NB4 (cell line): ENCODE data around the gene HLCS.

Source experiments
- POLR2A ChIP-seq: IDR thresholded peaks from 2 replicates; pipeline ENCODE4 v1.6.1; 2011; ENCODE audit warnings: mild to moderate bottlenecking; ENCODE audit not compliant: insufficient read length; ENCODE audit errors: extremely low read depth
- TF ChIP-seq, protein P1 (sequence below): IDR thresholded peaks from one replicate; pipeline ENCODE4 v1.5.1; 2012; ENCODE audit warnings: low read depth, low read length

DNA sequence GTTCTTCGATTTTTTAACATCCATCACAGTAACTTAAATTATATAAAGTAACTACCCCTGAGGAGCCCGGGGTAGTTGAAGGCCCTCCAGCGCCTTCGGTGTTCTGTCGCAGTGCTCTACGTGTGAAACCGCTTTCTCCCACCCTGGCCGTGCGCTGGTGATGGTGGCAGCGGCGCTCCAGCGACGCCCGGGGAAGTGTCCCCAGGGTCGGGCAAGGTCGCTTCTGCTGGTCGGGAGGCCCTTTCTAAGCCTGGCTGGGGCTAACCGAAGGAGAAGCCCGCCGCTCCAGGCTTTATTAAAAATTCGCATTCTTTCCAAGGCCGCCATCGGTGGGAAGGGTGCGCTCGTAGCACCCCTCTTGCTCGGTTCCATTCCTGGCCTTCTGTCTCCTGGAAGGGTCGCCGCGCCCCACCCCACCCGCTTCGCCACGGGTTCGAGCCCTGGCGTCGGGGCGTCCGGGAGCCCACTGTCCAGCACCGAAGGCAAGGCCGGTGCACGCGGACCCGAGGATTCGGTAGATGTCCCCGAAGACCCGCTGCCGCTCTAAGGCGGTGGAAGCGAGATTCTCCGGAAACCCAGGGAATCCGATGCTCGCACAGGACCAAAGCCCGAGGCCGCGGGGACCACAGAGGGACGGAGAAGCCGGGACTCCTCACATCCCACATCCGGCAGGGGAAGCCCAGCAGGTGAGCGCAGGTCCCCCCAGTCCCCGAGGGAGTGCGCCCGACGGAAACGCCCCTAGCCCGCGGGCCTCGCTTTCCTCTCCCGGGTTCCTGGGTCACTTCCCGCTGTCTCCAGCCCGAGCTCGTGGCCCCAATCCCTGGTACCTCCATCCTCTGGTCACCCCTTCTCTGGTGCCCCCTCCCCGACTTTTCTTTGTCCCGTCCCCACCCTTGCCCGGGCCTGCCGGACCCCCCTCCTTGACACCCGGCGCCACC, 39.3 kb upstream of the HLCS start:
- TF ChIP-seq, protein P1, sequence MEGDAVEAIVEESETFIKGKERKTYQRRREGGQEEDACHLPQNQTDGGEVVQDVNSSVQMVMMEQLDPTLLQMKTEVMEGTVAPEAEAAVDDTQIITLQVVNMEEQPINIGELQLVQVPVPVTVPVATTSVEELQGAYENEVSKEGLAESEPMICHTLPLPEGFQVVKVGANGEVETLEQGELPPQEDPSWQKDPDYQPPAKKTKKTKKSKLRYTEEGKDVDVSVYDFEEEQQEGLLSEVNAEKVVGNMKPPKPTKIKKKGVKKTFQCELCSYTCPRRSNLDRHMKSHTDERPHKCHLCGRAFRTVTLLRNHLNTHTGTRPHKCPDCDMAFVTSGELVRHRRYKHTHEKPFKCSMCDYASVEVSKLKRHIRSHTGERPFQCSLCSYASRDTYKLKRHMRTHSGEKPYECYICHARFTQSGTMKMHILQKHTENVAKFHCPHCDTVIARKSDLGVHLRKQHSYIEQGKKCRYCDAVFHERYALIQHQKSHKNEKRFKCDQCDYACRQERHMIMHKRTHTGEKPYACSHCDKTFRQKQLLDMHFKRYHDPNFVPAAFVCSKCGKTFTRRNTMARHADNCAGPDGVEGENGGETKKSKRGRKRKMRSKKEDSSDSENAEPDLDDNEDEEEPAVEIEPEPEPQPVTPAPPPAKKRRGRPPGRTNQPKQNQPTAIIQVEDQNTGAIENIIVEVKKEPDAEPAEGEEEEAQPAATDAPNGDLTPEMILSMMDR, result no peak
- no peak for TF ChIP-seq POLR2A
